ENCODE measurements around the gene UAP1. TPM values are rescaled to one million over a fixed set of nuclear protein-coding genes. Genes with fewer than 3 reads are reported as not detected.
A peak's percentile ranks its signal among the peaks of the same experiment; 100 is the strongest.

Gene UAP1
- 10 to 100 TPM; 57.9 to 66.6 TPM for total RNA-seq

GRCh38 chr1:162561616-162562469 is at the start of gene UAP1:
UAP1 (plus strand) TSS chr1:162561722; CDS start chr1:162566069, 4,347 bp downstream.
- Histone ChIP-seq H3K9me3 (no peaks in the 10 kb centered on the region), H3K27me3 (no peaks in the 10 kb centered on the region), H3K36me3 (replicated peaks in 1 of 2; ENCODE audit: insufficient read depth in 1 of 2, low read depth in 2 of 2) (no peaks in the 10 kb centered on the region), H3K4me1 (peaks cover 37% of the 10 kb centered on the region), H3K4me3 (peak within 1 kb of the TSS; percentile 89 to 91), H3K27ac (peak within 1 kb of the TSS; percentile 91 to 99 (median 98))
- intact Hi-C loops (cut with DNase I): no loop called here
- DNase-seq (peak in 2 of 4 donors; percentile 17 to 26), ATAC-seq (peak; percentile 26)
- TF ChIP-seq CTCF (IDR thresholded peaks at IDR 0.05): no peak
- peak; percentile 98 to 99 (median 99) for TF ChIP-seq POLR2A (IDR thresholded peaks at IDR 0.05)
- 1% methylated on average over 13 to 53 of the region's 69 CpGs for WGBS, 2 donors

- Histone ChIP-seq H3K9me3 (no peaks in the 10 kb centered on the region), H3K36me3 (replicated peaks in 1 of 2; ENCODE audit: insufficient read depth in 1 of 2, low read depth in 2 of 2) (peaks cover 0 to 10% of the 10 kb centered on the region in 2 donors), H3K27me3 (no peaks in the 10 kb centered on the region), H3K4me3 (no peak overlapping the region), H3K27ac (no peak overlapping the region), H3K4me1 (no peaks in the 10 kb centered on the region)
- DNase-seq (no peak), ATAC-seq (no peak)
- no peak for TF ChIP-seq POLR2A (IDR thresholded peaks at IDR 0.05)
- no peak for TF ChIP-seq CTCF (IDR thresholded peaks at IDR 0.05)
- intact Hi-C loops (cut with DNase I): no loop called here
These were observed 34.2 kb upstream of the UAP1 start for GRCh38 chr1:162527314-162527713.

- no peak for ATAC-seq
- TF ChIP-seq POLR2A (IDR thresholded peaks at IDR 0.05) (no peak), CTCF (IDR thresholded peaks at IDR 0.05) (no peak)
- no peaks in the 10 kb centered on the region for H3K27me3 ChIP-seq
- DNase-seq: no peak
- no peaks in the 10 kb centered on the region for H3K4me1 ChIP-seq
- H3K36me3 ChIP-seq (replicated peaks in 1 of 2; ENCODE audit: insufficient read depth in 1 of 2, low read depth in 2 of 2): no peaks in the 10 kb centered on the region
- intact Hi-C loops (cut with DNase I): no loop called here
- WGBS, 2 donors: 72 to 94% methylated on average over 7 of the region's 7 CpGs
- no peaks in the 10 kb centered on the region for H3K9me3 ChIP-seq
- H3K27ac ChIP-seq: no peak overlapping the region
- no peak overlapping the region for H3K4me3 ChIP-seq
These were observed 31.1 kb upstream of the UAP1 start for GRCh38 chr1:162530307-162530987.

- intact Hi-C loops (cut with DNase I): no loop called here
- 89% methylated on average over 1 of the region's 1 CpG for WGBS, 2 donors
These were observed 30.6 kb upstream of the UAP1 start for GRCh38 chr1:162530988-162531319.

More at GRCh38 chr1:162530988-162531319, 30.6 kb upstream of the UAP1 start:
- TF ChIP-seq POLR2A (IDR thresholded peaks at IDR 0.05): no peak
- no peak for TF ChIP-seq CTCF (IDR thresholded peaks at IDR 0.05)
- Histone ChIP-seq H3K4me3 (no peak overlapping the region), H3K36me3 (replicated peaks in 1 of 2; ENCODE audit: insufficient read depth in 1 of 2, low read depth in 2 of 2) (no peaks in the 10 kb centered on the region), H3K4me1 (no peaks in the 10 kb centered on the region), H3K27me3 (no peaks in the 10 kb centered on the region), H3K9me3 (no peaks in the 10 kb centered on the region), H3K27ac (no peak overlapping the region)
- DNase-seq: no peak
- no peak for ATAC-seq

Data from body of pancreas (tissue), 4 donors.